Measurements from ENCODE around the gene TSPOAP1.

The TSPOAP1 gene

DNA sequence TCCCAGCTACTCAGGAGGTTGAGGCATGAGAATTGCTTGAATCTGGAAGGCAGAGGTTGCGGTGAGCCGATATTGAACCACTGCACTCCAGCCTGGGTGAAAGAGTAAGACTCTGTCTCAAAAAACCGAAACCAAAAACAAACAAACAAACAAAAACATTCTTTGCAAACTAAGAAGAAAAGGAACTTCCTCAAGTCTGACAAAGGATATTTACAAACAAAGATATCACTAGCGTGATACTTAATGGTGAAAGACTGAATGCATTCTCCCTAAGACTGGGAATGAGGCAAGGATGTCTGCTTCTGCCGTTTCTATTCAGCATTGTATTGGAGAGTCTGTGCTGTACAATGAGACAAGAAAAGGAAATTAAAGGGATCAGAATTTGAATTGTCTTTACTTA, 37.3 kb downstream of the TSPOAP1 start:
- Histone ChIP-seq H3K27me3 (ENCODE audit: insufficient read depth, low read length, poor library complexity, severe bottlenecking) (no peaks in the 10 kb centered on the region), H3K36me3 (ENCODE audit: insufficient read depth, low read length) (no peaks in the 10 kb centered on the region), H4K20me1 (ENCODE audit: insufficient read depth, low read length, poor library complexity, severe bottlenecking) (no peaks in the 10 kb centered on the region), H2AFZ (ENCODE audit: low read length) (no peak overlapping the region), H3K9me3 (ENCODE audit: insufficient read depth, low read depth, low read length) (no peaks in the 10 kb centered on the region), H3K9me2 (replicated peaks; ENCODE audit: low read depth, low read length) (no peaks in the 10 kb centered on the region), H3K9ac (ENCODE audit: low read depth, low read length, poor library complexity, severe bottlenecking) (no peak overlapping the region), H3K4me1 (ENCODE audit: insufficient read depth, low read length, poor library complexity, severe bottlenecking) (peaks cover 8% of the 10 kb centered on the region), H3K4me2 (ENCODE audit: low read depth, low read length, poor library complexity, severe bottlenecking) (no peak overlapping the region), H3K4me3 (ENCODE audit: low read length, poor library complexity, severe bottlenecking) (no peak overlapping the region), H3F3A (ENCODE audit: low read depth) (no peaks in the 10 kb centered on the region), H3K79me2 (ENCODE audit: insufficient read depth, low read length) (no peaks in the 10 kb centered on the region)
- TF ChIP-seq EZH2phosphoT487 (IDR thresholded peaks at IDR 0.05; ENCODE audit: borderline replicate concordance): no peak
- TF ChIP-seq, protein P1, sequence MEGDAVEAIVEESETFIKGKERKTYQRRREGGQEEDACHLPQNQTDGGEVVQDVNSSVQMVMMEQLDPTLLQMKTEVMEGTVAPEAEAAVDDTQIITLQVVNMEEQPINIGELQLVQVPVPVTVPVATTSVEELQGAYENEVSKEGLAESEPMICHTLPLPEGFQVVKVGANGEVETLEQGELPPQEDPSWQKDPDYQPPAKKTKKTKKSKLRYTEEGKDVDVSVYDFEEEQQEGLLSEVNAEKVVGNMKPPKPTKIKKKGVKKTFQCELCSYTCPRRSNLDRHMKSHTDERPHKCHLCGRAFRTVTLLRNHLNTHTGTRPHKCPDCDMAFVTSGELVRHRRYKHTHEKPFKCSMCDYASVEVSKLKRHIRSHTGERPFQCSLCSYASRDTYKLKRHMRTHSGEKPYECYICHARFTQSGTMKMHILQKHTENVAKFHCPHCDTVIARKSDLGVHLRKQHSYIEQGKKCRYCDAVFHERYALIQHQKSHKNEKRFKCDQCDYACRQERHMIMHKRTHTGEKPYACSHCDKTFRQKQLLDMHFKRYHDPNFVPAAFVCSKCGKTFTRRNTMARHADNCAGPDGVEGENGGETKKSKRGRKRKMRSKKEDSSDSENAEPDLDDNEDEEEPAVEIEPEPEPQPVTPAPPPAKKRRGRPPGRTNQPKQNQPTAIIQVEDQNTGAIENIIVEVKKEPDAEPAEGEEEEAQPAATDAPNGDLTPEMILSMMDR (conservative IDR thresholded peaks at IDR 0.05; ENCODE audit: low read length): no peak

DNA sequence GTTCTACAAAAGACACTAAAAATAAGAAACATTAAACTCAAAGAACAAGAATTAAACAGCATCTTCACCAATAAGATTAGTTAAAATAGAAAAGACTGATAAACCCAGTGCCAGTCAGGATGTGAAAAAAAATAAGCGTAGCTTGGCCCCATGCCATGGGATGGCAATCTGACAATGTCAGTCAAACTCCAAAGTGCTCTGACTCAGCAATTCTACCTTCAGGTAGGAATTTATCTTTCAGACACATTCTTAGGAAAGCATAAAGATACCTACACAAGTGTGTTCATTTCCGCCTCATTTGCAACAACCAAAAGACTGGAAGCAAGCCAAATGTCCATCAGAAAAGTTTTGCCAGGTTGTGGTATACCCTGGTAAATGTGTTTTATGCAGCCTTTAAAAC, 38.7 kb downstream of the TSPOAP1 start:
- peaks cover 15% of the 10 kb centered on the region for H3K4me1 ChIP-seq (ENCODE audit: insufficient read depth, low read length, poor library complexity, severe bottlenecking)
- no peak overlapping the region for H3K9ac ChIP-seq (ENCODE audit: low read depth, low read length, poor library complexity, severe bottlenecking)
- H3F3A ChIP-seq (ENCODE audit: low read depth): no peaks in the 10 kb centered on the region
- no peaks in the 10 kb centered on the region for H3K9me2 ChIP-seq (replicated peaks; ENCODE audit: low read depth, low read length)
- no peaks in the 10 kb centered on the region for H3K9me3 ChIP-seq (ENCODE audit: insufficient read depth, low read depth, low read length)
- H3K4me2 ChIP-seq (ENCODE audit: low read depth, low read length, poor library complexity, severe bottlenecking): no peak overlapping the region
- H3K4me3 ChIP-seq (ENCODE audit: low read length, poor library complexity, severe bottlenecking): no peak overlapping the region
- no peaks in the 10 kb centered on the region for H4K20me1 ChIP-seq (ENCODE audit: insufficient read depth, low read length, poor library complexity, severe bottlenecking)
- no peak overlapping the region for H2AFZ ChIP-seq (ENCODE audit: low read length)
- H3K36me3 ChIP-seq (ENCODE audit: insufficient read depth, low read length): no peaks in the 10 kb centered on the region
- no peak for TF ChIP-seq EZH2phosphoT487 (IDR thresholded peaks at IDR 0.05; ENCODE audit: borderline replicate concordance)
- TF ChIP-seq, protein P1 (conservative IDR thresholded peaks at IDR 0.05; ENCODE audit: low read length): no peak
- no peaks in the 10 kb centered on the region for H3K79me2 ChIP-seq (ENCODE audit: insufficient read depth, low read length)
- no peaks in the 10 kb centered on the region for H3K27me3 ChIP-seq (ENCODE audit: insufficient read depth, low read length, poor library complexity, severe bottlenecking)

DNA sequence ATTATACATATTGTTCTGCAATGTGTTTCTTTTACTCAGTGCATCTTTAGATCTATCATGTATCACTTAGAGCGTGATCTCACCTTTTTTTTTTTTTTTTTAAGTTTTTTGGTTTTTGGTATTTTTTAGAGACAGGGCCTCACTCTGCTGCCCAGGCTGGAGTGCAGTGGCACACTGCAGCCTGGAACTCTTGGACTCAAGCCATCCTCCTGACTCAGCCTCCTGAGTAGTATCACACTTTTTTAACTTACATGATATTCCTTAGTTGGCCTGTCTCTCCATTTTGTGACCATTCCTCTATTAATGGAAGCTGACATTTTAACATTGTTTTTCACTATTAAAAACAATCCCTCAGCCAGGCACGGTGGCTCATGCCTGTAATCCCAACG, 43.2 kb downstream of the TSPOAP1 start:
- TF ChIP-seq EZH2phosphoT487 (IDR thresholded peaks at IDR 0.05; ENCODE audit: borderline replicate concordance): no peak
- TF ChIP-seq, protein P1 (conservative IDR thresholded peaks at IDR 0.05; ENCODE audit: low read length): no peak

More for the DNA sequence above, 43.2 kb downstream of the TSPOAP1 start:
- Histone ChIP-seq H3K9me3 (ENCODE audit: insufficient read depth, low read depth, low read length) (no peaks in the 10 kb centered on the region), H3K36me3 (ENCODE audit: insufficient read depth, low read length) (no peaks in the 10 kb centered on the region), H3K9ac (ENCODE audit: low read depth, low read length, poor library complexity, severe bottlenecking) (peak overlapping the region; percentile 38), H2AFZ (ENCODE audit: low read length) (peak overlapping the region; percentile 86; the same call in 1 of the 2 replicates), H3K79me2 (ENCODE audit: insufficient read depth, low read length) (no peaks in the 10 kb centered on the region), H3F3A (ENCODE audit: low read depth) (no peaks in the 10 kb centered on the region), H3K27me3 (ENCODE audit: insufficient read depth, low read length, poor library complexity, severe bottlenecking) (no peaks in the 10 kb centered on the region), H3K4me2 (ENCODE audit: low read depth, low read length, poor library complexity, severe bottlenecking) (peak overlapping the region; percentile 52), H4K20me1 (ENCODE audit: insufficient read depth, low read length, poor library complexity, severe bottlenecking) (no peaks in the 10 kb centered on the region), H3K9me2 (replicated peaks; ENCODE audit: low read depth, low read length) (no peaks in the 10 kb centered on the region), H3K4me3 (ENCODE audit: low read length, poor library complexity, severe bottlenecking) (no peak overlapping the region), H3K4me1 (ENCODE audit: insufficient read depth, low read length, poor library complexity, severe bottlenecking) (peaks cover 50% of the 10 kb centered on the region)
